ENCODE data around the gene PIPOX. TPM values are rescaled to one million over a fixed set of nuclear protein-coding genes. Genes with fewer than 3 reads are reported as not detected.

PIPOX gene
- total RNA-seq, 1 donor from 2014 or later = 0.29 TPM

DNA sequence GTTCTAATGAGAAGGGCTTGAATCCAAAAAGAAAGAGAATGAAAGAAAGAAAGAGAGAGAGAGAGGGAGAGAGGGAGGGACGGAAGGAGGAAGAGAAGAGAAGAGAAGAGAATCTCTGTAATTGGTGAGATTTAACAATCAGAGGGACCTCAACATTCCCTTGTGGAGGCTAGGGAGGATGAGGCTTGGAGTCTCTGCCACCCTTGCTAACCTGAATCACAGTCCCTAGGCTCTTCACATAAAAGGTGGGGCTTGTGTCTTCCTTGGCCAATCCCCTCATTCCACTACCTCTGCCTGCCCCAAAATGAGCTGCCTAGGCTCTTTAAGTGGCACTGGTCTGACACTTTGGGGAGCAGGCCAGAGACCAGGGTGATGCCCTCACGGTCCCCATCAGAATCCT is 30.1 kb downstream of the PIPOX start:
- DNase-seq (ENCODE audit: low read depth) = no peak
- no peak overlapping the region for H3K4me3 ChIP-seq (ENCODE audit: low read depth, low read length)
- TF ChIP-seq, protein P1, sequence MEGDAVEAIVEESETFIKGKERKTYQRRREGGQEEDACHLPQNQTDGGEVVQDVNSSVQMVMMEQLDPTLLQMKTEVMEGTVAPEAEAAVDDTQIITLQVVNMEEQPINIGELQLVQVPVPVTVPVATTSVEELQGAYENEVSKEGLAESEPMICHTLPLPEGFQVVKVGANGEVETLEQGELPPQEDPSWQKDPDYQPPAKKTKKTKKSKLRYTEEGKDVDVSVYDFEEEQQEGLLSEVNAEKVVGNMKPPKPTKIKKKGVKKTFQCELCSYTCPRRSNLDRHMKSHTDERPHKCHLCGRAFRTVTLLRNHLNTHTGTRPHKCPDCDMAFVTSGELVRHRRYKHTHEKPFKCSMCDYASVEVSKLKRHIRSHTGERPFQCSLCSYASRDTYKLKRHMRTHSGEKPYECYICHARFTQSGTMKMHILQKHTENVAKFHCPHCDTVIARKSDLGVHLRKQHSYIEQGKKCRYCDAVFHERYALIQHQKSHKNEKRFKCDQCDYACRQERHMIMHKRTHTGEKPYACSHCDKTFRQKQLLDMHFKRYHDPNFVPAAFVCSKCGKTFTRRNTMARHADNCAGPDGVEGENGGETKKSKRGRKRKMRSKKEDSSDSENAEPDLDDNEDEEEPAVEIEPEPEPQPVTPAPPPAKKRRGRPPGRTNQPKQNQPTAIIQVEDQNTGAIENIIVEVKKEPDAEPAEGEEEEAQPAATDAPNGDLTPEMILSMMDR (IDR thresholded peaks at IDR 0.05; ENCODE audit: insufficient read depth, low read length, poor library complexity, severe bottlenecking) = no peak

DNA sequence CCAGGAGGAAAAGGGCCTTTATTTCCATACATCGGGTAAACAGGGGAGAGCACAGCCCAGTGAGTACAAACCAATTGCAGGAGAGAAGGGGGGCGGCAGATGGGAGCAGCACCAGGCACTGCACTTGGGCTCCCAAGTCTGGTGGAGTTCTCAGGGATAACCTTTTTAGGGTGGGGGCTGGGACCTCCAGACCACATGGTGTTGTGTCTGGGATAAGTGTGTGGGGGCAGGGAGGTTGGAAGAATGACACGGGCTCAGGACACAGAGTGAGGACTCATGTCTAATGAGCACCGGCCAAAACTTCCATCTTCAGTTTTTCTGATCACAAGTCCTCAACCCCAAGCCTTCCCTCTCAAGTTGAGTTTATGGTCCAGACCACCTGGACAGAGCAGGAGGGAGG is 30.6 kb downstream of the PIPOX start:
- TF ChIP-seq, protein P1 (IDR thresholded peaks at IDR 0.05; ENCODE audit: insufficient read depth, low read length, poor library complexity, severe bottlenecking) = no peak
- Histone ChIP-seq H3K36me3 (ENCODE audit: control insufficient read depth, insufficient read depth, low read length) (no peaks in the 10 kb centered on the region), H3K4me3 (ENCODE audit: low read depth, low read length) (no peak overlapping the region), H3K27me3 (ENCODE audit: control insufficient read depth, insufficient read depth, low read length) (peaks cover 15% of the 10 kb centered on the region)
- DNase-seq (ENCODE audit: low read depth) = no peak

More for the DNA sequence above, 30.1 kb downstream of the PIPOX start:
- Histone ChIP-seq H3K36me3 (ENCODE audit: control insufficient read depth, insufficient read depth, low read length) (no peaks in the 10 kb centered on the region), H3K27me3 (ENCODE audit: control insufficient read depth, insufficient read depth, low read length) (peaks cover 15% of the 10 kb centered on the region)

DNA sequence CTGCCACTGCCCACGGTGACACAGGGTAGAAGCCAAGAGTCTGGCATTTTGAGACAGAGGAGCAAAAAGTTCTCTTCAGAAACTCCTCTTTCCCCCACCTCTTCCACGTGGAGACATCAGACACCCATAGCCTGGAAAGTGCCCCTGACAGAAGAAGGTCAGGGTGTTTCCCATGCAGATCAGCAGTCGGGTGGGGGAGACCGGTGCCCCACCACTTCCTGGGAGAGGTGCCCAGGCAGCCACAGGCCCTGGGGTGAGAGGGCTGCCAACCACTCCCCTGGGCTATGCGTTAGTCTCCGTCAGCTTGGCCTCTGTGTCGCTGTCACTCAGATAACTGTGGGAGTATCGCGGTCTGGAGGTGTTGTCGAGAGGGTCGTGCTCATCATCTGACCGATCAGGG is 31.5 kb downstream of the PIPOX start:
- no peak for DNase-seq (ENCODE audit: low read depth)
- no peak overlapping the region for H3K4me3 ChIP-seq (ENCODE audit: low read depth, low read length)
- no peaks in the 10 kb centered on the region for H3K36me3 ChIP-seq (ENCODE audit: control insufficient read depth, insufficient read depth, low read length)
- TF ChIP-seq, protein P1 (IDR thresholded peaks at IDR 0.05; ENCODE audit: insufficient read depth, low read length, poor library complexity, severe bottlenecking) = no peak
- peaks cover 15% of the 10 kb centered on the region for H3K27me3 ChIP-seq (ENCODE audit: control insufficient read depth, insufficient read depth, low read length)

DNA sequence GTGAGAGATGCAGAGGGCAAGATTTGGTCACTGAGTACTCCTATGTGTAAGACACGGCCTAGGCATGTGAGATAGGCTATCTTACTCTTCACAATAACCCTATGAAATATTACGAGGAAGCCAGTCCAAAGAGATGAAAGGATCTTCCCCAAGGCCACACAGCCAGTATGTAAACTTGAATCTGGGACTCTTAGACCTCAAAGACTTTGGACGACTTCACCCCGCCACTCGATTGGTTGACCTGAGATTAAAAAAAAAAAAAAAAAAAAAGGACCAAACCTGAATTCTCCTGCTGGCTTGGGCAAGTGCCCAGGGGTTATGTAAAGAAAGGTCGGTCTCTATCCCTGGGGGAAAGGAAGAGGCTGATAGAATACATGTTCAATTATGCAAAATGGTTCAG is 33.1 kb downstream of the PIPOX start:
- H3K27me3 ChIP-seq (ENCODE audit: control insufficient read depth, insufficient read depth, low read length) = peaks cover 7% of the 10 kb centered on the region
- TF ChIP-seq, protein P1 (IDR thresholded peaks at IDR 0.05; ENCODE audit: insufficient read depth, low read length, poor library complexity, severe bottlenecking) = no peak
- DNase-seq (ENCODE audit: low read depth) = no peak
- no peak overlapping the region for H3K4me3 ChIP-seq (ENCODE audit: low read depth, low read length)
- no peaks in the 10 kb centered on the region for H3K36me3 ChIP-seq (ENCODE audit: control insufficient read depth, insufficient read depth, low read length)

DNA sequence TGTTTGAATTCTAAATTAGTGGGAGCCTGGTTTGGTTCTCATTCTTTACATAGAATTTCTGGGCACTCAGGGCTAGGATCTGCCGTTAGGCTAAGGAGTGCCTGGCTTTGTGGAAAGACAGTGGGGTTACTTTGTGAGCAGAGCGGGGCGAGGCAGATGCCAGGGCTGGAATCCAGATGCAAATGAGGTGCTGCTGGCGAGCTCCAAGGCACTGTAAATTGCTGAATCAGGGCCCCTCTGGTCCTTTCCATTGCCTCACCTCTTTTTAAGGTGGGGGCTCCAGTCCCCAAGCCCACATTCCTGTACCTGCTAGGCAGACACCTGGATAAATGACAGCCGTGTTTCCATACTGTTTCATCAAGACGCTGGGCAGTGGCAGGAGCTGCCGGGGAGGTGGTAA is 33.8 kb downstream of the PIPOX start:
- TF ChIP-seq, protein P1 (IDR thresholded peaks at IDR 0.05; ENCODE audit: insufficient read depth, low read length, poor library complexity, severe bottlenecking) = no peak
- H3K27me3 ChIP-seq (ENCODE audit: control insufficient read depth, insufficient read depth, low read length) = peaks cover 5% of the 10 kb centered on the region
- H3K36me3 ChIP-seq (ENCODE audit: control insufficient read depth, insufficient read depth, low read length) = no peaks in the 10 kb centered on the region
- DNase-seq (ENCODE audit: low read depth) = no peak
- H3K4me3 ChIP-seq (ENCODE audit: low read depth, low read length) = no peak overlapping the region

DNA sequence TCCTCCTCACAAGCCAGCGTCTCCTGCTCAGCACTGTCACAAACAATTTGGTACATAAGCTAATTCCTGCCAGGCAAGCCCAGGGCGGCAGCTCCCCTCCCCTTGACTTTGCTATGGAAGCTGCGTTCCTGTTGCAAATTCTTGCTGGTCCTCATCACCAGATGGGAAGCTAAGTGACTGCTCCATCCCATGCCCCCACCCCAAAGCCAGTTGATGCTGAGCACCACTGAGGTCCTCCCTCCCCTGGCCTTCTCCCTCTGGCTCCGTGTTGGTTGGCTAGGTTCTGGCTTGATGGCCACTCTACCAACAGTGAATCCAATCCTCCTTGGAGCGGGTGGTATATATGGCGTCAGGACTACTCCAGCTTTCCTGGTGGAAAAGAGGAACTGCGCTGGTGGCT is 34.4 kb downstream of the PIPOX start:
- no peaks in the 10 kb centered on the region for H3K36me3 ChIP-seq (ENCODE audit: control insufficient read depth, insufficient read depth, low read length)
- no peak overlapping the region for H3K4me3 ChIP-seq (ENCODE audit: low read depth, low read length)
- H3K27me3 ChIP-seq (ENCODE audit: control insufficient read depth, insufficient read depth, low read length) = peaks cover 5% of the 10 kb centered on the region
- TF ChIP-seq, protein P1 (IDR thresholded peaks at IDR 0.05; ENCODE audit: insufficient read depth, low read length, poor library complexity, severe bottlenecking) = no peak
- no peak for DNase-seq (ENCODE audit: low read depth)
